Activated CD8-positive, alpha-beta memory T cell treated with anti-CD3 and anti-CD28 coated beads, Interleukin-2, amount 50 U/mL, for 24 hours (primary cell): ENCODE data around the gene BABAM2.
"Not testable (repeated sequence)": the region's sequence is repeated elsewhere in the genome, so short reads cannot be mapped to it uniquely, and the experiment has no call there.

Experiments
- DNase-seq: peaks from one replicate; pipeline ENCODE4 v3.0.0-alpha.2; 2020; ENCODE audit errors: extremely low read depth

The BABAM2 gene

DNA sequence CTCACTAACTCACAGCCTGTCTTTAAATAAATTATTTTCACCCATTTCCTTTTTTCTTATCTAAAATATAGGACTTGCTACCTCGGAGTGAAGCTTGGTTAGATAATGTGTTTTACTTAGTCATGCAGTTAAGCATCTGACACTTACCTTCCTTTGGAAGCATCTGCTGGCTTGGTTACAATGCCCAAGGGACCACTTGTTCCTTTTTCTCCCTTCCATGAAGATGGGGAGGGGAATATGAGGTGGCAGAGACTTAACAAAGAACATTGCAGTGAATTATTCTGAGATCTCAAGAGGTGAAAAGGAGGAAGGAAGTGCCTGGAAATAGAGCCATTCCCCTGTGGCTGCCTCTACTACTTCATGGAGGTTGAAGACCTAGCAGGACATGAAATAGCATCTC, 356.8 kb downstream of the BABAM2 start:
- DNase-seq, result no peak

DNA sequence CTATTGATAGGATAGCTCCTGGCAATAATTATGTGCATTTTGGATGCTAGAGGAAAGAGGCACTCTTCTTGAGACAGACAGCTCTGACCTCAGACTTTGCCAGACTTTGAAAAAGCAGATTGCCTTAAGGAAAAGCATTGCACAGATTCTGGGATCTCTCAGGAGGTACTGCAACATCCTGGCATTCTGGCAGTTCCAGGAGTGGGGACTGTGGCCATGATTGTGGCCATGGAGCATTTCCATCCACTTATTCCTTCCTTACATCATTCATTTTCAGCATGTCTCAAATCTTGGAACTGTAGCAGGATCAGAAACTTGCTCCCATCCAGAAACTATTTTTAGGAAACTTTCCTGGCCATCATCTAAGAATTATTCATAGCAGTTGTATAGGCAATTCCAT, 357.2 kb downstream of the BABAM2 start:
- DNase-seq, result no peak

DNA sequence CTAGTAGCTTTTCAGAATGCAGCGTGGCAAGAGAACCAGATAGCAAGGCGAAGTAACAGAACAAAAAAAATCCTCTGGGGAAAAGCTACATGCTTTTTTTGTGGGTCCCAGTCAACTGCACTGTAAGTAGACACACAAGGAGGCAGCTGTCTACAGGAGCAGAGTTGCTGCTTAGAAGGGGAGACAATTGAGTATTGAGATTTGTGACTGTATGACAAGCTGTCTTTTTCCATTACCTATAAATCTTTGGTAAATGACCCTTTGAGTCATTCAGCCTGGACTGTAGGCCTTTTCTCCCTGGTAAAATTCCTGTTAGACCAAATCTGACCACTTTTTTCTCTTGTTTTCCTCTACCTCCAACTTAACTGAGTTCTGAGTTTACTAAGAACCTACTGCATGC, 358.0 kb downstream of the BABAM2 start:
- DNase-seq, result no peak

DNA sequence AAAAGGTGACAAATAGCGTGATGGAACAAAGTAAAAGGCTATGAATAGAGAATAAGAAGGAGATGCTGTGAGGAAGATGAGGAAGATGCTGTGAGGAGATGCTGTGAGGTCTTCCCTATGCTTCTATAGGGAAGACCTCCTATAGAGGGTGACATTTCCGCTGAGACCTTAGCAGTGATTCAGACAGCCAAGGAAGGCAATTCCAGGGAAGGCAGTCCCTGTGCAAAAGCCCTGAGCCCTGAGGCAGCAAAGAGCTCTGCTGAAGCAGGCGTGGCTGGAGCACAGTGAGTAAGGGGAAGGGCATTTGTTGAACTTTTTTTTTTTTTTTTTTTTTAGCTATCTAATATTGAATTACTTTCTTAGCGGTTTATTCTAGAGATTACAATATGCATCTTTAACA, 359.5 kb downstream of the BABAM2 start:
- DNase-seq, result no peak

DNA sequence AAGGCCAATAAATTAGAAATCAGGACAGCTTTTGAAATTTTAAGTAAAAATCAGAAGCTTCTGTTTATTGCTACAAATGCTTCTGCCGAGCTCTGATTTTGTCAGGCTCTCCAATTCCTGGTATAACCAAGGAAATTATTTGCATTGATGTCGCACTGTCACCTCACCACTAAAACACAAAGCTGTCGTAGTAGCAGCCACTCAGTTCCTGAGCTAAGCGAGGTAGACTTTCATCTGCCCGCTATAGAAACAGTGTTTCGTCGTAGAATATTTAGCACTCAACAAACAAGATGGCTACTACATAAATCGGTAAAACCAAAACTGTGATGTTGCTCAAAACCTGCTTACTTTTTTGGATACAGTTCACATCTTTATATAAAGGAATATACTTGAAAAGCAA, 360.8 kb downstream of the BABAM2 start:
- DNase-seq, result no peak

DNA sequence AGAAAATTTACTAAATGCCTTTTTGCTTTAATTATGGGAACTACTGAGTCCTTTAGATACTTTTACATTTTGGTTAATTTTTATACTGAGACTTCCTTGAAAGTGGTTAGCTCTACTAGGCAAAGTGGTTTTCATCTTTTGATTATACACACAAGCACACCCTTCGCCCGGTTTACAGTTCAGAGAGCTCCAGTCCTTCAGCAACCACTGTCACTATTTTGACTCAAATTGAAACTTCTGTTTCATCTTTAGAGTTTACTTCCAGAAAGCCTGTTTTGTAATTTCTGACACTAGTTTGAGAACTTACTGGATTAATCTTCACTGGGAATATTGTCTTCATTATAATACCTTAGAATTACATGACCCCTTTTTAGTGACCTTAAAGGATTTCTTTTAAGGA, 361.8 kb downstream of the BABAM2 start:
- no peak for DNase-seq

DNA sequence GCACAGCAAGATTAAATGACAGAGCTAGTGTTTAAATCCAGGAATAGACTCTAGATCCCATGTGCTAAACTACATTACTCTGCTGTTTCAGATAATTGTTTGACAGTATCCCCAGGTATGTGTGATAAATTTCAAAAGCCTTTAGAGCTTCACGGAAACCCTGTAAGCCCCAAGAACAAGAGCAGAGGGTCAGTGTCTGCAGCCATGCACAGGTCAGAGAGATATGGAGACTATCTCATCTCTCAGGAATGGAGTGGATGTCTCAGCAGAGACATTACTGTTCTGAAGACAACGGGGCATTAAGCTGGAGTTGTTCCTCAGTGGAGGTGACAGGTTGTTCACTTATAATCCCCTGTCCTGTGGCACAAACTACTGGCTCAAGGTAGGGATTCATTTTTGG, 363.0 kb downstream of the BABAM2 start:
- DNase-seq, result no peak

DNA sequence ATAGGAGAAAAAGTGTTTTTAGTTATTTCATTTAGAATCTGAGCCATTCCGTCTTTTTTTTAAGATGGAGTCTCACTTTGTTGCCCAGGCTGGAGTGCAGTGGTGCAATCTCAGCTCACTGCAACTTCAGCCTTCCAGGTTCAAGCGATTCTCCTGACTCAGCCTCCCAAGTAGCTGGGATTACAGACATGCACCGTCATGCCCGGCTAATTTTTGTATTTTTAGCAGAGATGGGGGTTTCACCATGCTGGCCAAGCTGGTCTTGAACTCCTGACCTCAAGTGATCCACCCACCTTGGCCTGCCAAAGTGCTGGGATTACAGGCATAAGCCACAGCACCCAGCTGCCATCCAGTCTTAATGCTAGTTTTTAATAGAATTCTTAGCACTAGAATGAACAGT, 364.7 kb downstream of the BABAM2 start:
- DNase-seq, result not testable (repeated sequence)

DNA sequence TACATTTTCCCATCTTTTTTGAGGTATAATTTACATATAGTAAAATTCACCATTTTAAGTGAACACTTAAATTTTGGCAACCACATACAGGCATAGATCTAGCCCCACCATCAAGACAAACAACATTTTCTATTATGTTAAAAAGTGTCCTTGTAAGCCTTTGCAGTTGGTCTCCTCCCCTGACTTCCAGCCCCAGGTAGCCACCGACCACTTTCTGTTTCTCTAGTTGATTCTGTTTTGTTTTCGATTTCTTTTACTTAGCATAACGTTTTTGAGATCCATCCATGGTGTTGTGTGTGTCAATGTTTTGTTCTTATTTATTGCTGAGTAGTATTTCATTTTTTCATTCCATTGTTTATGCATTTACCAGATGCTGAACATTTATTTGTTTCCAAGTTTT, 366.7 kb downstream of the BABAM2 start:
- no peak for DNase-seq

DNA sequence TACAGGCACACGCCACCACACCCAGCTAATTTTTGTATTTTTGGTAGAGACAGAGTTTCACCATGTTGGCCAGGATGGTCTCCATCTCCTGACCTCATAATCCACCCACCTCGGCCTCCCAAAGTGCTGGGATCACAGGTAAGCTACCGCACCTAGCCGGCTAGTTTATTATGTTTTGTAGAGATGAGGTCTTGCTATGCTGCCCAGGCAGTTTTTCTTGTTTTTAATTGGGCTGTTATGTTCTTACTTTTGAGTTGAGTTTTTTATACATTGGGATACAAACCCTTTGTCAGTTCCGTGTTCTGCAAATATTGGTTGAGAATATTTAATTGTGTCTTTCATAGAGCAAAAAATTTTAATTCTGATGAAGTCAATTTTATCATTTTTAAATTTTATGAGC, 368.7 kb downstream of the BABAM2 start:
- not testable (repeated sequence) for DNase-seq

DNA sequence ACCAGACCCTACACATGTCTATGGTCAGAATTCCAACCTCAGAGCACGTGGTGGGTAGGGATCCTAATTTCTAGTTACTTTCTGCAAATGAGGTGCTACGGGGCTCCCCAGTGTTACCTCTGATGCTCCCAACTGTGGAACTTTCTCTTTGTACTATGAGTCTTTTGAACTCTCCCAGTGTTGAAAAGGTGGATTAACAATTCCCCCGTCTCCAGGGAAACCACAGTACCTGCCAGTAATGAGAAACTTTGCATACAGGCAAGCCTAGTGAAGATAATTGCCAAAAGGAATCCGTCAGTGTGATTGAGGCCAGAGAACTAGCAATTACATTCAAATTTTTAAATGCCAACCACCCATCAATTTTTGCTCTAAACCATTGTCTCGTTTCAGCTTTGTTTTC, 373.2 kb downstream of the BABAM2 start:
- no peak for DNase-seq

DNA sequence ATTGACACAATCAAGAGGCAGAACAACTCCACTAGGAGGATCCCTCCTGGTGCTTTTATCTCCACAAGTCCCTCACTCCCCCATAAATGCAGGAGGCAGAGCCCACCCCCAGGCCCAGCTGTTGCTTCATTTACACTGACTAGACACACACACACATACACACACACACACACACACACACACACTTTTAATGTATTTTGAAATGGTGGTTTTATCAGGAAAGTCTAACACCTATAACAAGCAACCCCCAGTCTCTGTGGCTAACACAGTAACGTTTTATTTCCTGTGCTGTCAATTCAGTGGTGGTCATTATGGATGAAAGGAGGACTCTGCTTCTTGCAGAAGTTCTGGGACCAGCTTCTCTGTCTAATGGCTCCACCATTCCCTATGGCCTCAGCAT, 376.8 kb downstream of the BABAM2 start:
- DNase-seq, result no peak

DNA sequence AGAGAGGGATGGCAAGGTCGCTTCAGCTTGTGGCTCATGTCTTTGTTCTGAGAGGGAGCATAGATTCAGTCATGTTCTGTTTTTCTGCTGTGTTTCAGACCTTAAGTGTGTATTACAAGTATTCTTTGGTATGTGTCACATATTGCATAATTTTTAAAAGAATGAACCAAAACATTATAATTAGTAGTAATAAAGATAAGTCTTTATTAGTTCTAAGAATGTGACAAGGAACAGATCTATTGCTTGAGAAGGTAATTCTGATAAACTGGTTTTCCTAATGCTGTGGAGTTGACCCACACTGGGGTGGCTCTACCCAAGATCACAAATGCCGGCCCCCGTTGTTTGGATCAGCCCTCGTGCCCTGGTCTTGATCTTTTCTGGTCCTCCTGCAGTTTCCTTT, 377.9 kb downstream of the BABAM2 start:
- no peak for DNase-seq

DNA sequence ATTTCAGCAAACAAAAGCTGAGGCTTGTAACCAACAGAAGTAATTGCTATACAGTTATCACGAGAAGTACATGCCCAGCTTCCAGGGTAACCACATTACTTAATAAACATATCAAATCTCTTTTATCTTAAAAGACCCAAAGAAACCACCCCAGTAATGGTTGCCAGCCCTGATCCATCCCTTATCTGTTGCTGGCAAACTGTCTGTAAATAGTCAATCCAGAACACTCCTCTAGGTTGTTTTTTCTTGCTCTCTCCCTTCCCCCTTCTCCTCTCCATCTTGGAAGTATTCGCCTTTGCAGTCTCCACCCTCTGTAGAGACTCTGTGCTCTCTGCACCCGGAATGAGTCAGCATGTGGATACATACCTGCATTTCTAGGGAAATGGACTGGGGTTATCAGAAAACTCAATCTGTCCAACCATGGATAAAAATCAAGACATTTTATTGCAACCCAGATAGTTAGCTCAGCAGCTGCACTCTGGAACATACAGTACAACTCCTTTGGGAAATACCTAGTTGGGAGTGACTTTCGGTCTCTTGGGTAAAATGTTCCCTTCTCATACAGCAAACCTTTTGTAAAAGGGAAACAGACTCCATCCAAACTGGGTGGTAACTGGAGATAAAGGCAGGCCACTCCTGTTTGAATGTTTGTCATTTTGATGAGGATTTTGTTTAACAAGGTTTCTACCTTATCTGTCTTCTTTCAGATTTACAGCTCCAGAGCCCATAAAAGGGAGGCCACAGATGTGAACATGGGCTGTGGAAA, 378.7 kb downstream of the BABAM2 start:
- DNase-seq, result no peak

DNA sequence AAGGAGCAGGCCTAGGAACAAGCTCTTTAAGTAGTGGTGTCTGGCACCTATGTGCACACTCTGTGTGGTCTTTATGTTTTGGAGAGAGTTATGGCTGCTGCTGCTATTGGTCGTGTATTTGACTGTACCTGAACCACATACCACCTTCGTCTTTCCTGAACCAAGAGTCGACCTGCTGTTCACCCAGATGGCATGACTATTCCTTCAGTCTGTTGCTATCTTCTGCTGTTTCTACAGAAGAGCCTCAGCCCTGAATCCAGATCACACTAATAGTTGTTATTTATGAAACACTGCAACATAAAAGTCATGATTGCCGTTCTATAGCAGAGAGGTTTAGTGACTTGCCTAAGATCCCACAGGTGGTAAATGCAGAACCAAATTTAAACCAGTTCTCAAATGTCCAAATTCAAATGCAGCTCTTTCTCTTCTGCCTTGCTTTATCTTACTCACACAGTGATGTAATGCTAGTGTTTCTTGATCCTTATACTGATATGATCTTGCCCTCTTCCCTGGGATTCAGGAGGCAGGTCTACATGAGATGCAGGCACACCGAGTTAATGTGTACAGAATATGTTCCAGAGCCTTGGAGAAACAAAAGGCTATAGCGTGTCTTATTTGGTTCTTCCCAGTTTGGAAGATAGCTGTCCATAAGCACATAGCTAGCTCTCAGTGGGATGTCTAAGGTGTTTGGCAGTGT, 380.1 kb downstream of the BABAM2 start:
- DNase-seq, result no peak

DNA sequence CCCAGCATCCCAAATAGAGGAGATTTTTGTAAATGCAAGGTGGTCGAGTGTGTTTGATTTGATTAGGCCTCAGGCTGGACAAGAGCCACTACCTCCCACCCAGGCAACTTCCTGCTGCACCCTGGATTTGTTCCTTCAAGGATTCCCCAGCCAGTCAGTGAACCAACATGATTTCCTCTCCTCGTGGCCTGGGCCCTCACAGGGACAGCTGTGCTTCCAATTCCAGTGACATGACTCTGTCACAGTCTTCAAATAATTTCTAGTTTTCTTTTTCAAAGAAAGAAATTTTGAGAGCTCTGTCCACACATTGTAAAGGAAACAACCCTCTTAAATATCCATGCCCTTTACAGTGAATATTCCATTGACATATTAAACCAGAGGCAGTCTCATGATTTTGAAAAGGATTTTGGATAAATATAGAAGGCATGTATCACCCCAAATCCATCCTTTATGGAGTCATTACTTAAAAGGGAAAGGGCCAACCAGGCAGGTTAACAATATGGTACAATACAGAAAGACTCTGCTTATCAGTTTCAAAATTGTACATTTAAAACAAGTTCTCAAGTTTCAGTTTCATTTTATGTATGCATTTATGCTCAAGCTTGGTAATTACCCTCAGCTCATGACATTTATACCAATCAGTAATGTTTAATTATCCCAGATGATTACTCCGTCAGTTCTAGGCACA, 380.8 kb downstream of the BABAM2 start:
- DNase-seq, result no peak

DNA sequence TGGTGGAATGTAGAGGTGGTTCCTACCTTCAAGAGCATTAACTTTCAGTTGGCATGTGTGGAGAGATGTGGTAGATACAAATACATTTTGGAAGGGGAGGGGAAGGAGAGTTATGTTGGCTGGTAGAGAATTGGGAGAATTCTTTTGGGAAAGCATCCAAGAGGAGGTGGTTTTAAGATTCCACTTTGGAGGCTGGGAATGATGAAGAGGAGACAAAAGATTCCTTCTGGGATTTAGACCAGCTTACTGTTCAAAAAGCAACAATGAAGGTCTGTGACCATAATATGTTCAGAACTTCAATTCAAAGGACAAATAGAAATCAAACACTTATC, 381.4 kb downstream of the BABAM2 start:
- DNase-seq, result no peak

DNA sequence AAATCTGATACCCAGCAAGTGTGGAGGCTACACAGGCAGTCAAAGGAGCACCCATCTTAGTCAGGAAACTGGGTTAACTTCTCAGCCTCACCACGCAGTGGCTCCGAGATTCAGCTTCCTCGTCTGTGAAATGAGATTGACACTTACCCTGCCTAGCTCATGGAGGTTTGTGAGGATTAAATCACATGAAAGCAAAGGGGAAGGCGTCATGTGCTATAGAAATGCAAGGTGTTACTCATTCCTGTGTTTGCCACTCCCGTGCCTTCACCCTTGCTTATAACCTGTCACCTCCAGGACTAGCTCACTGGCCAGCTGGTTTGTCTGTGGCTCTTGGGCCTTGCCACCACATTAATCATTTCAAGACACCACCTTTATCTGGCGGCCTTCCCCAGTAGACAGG, 383.2 kb downstream of the BABAM2 start:
- DNase-seq, result no peak

DNA sequence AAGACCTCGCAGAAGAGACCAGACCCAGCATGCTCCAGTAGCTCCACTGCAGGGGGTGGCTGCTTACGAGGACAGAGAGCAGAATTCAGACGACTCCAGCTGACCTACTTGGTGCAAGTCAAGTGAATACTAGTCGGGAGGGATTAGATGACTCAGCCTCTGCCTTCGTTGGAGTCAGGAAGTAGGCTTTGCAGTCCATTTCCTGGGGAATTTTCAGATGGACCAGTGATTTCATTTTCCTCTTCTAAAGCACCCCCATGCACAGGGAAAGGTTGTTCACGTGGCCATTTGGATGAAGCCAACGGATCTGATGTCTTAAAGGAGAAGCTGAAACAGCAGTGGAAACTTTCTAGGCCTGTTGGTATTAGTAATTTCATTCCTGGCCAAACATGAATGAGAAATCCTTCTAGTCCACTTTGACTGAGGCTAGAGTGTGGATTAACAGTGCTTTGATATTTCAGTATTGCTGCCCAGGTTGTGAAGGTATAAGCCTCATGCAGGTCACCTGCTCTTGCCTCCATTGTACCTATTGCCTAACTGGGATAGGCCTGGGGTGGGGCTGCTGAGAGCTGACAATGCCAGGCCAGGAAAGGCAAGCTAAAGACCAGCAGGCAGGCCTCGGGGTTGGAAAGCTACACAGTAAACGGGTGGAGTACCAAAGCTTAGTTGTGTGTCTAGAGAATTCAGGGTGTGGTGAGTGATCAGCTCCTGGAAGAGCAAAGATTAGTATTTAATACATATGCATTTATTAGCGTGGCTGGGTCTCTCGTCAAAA, 384.6 kb downstream of the BABAM2 start:
- no peak for DNase-seq

DNA sequence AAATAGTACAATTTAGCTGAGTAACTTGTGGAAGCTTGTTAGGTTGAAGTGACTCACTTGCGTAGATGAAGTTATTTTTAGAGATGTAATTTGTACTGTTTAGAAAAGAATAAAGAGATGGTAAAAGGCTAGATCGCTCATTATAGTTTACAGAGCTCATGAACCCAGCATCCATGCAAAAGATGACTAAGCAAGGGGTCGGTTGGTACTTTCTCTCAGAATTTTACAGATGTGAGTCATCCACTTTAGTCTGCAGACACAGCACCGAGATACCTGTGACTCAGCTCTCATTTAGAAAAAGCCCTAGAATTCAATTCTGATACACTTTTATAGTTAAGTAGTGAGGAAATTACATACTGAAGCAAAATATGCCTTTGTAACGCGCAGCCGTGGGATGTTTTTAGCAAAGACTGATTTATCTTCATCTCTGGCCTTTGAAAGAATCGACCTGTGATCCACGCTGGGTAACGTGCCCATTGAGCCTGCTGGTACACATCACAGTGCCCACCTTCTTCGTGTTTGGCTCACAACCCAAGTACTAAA, 385.6 kb downstream of the BABAM2 start:
- DNase-seq, result no peak

DNA sequence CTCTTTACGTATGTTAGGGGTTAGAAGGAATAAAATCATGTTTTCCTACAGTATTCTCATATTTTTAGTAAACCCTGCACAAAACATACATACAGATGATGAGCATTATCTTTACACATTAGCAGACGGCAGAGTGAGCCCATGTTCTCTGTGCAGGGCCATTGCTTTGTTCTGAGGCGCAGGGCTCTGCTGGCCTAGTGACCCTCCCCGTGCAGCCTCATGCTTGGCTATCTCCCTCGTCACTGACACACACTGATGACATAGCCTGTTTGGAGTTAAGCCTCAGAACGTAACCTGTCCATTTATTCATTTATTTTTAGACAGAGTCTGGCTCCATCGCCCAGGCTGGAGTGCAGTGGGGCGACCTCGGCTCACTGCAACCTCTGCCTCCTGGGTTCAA, 386.3 kb downstream of the BABAM2 start:
- no peak for DNase-seq

DNA sequence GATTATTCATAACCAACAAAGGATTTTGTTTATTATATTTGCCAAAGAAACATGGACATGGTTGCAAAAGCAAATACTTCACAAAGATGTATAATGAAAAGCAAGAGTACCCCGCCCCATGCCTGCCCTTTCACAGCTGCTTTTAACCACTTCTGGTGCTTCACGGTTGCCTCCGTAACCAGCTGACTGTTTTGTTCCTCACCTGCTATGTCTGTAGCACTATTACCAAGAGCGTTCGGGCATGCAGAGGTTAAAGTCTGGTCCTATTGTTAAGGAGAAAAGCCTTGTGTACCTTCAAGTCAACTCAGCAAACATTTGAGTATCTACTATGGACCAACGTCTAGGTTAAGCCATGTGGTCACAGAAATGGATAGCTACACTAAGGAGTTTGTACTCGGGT, 386.9 kb downstream of the BABAM2 start:
- DNase-seq, result no peak
